Vagina (tissue), 2 donors: ENCODE data around the gene SERPINB12. TPM values are rescaled to one million over a fixed set of nuclear protein-coding genes. Genes with fewer than 3 reads are reported as not detected.

Experiments
- DNase-seq, 2 donors: peaks; one replicate each; pipeline ENCODE4 v3.0.0-alpha.2; 2017; ENCODE audit errors: extremely low spot score in 2 of 2
- H3K27ac ChIP-seq: fragments of 200-600 bp; sonication (generic); one replicate; pipeline ENCODE4 v1.5.1; 2019
- H3K27me3 ChIP-seq: fragments of 200-600 bp; sonication (generic); one replicate; pipeline ENCODE4 v1.5.1; 2019
- H3K36me3 ChIP-seq, 2 donors: fragments of 200-600 bp; sonication (generic); one replicate each; pipeline ENCODE4 v1.5.1; 2017 to 2019
- H3K4me1 ChIP-seq: fragments of 200-600 bp; sonication (generic); one replicate; pipeline ENCODE4 v1.5.1; 2019
- H3K4me3 ChIP-seq, 2 donors: fragments of 200-600 bp; sonication (generic); 1 replicate in 1 of 2; 2 replicates in 1 of 2; pipeline ENCODE4 v1.5.1; 2016 to 2019
- H3K9me3 ChIP-seq: fragments of 200-600 bp; sonication (generic); one replicate; pipeline ENCODE4 v1.5.1; 2019
- POLR2A ChIP-seq, 2 donors: fragments of 450-650 bp; IDR thresholded peaks; one replicate each; pipeline ENCODE4 v1.6.1; 2017; ENCODE audit warnings: antibody characterized with exemption in 2 of 2, mild to moderate bottlenecking in 2 of 2, moderate library complexity in 2 of 2
- POLR2AphosphoS5 ChIP-seq, 2 donors: sonication (generic); formaldehyde crosslinking; IDR thresholded peaks; one replicate each; pipeline ENCODE4 v1.9.0; 2017; ENCODE audit warnings: antibody characterized with exemption in 2 of 2, mild to moderate bottlenecking in 2 of 2, low read depth in 1 of 2; ENCODE audit not compliant: insufficient read depth in 1 of 2
- intact Hi-C: fragments of 100-400 bp; cut with DNase I; formaldehyde crosslinking; loops from one replicate; pipeline ENCODE4 v1.15.1; 2023
- total RNA-seq: library from RNA; depleted of rRNA; stranded (reverse); fragments of >200 nt; gene quantifications from one replicate; pipeline ENCODE4 v1.2.3, GENCODE V29; 2016
- TF ChIP-seq, protein P1 (sequence below), 3 experiments: fragments of 450-650 bp in 2 of 3; fragments of 200-600 bp in 1 of 3; sonication (generic) in 1 of 3; IDR thresholded peaks; one replicate each; pipeline ENCODE4 v1.5.1; 2017 to 2019; ENCODE audit warnings: antibody characterized with exemption in 3 of 3, mild to moderate bottlenecking in 2 of 3, moderate library complexity in 2 of 3

SERPINB12 gene
- total RNA-seq, 1 donor from 2014 or later: 20.1 TPM

- Histone ChIP-seq H3K9me3 (no peaks in the 10 kb centered on the region), H3K27me3 (no peaks in the 10 kb centered on the region), H3K4me3 (no peak overlapping the region), H3K27ac (no peak overlapping the region), H3K36me3 (no peaks in the 10 kb centered on the region), H3K4me1 (no peaks in the 10 kb centered on the region)
- intact Hi-C loops: loop anchor here (10.0 kb wide), 1 partner anchor 326 kb away; no protein-coding TSS in a partner anchor
- TF ChIP-seq POLR2AphosphoS5 (IDR thresholded peaks at IDR 0.05; ENCODE audit: insufficient read depth in 1 of 2, low read depth in 1 of 2): no peak
- TF ChIP-seq, protein P1, sequence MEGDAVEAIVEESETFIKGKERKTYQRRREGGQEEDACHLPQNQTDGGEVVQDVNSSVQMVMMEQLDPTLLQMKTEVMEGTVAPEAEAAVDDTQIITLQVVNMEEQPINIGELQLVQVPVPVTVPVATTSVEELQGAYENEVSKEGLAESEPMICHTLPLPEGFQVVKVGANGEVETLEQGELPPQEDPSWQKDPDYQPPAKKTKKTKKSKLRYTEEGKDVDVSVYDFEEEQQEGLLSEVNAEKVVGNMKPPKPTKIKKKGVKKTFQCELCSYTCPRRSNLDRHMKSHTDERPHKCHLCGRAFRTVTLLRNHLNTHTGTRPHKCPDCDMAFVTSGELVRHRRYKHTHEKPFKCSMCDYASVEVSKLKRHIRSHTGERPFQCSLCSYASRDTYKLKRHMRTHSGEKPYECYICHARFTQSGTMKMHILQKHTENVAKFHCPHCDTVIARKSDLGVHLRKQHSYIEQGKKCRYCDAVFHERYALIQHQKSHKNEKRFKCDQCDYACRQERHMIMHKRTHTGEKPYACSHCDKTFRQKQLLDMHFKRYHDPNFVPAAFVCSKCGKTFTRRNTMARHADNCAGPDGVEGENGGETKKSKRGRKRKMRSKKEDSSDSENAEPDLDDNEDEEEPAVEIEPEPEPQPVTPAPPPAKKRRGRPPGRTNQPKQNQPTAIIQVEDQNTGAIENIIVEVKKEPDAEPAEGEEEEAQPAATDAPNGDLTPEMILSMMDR (IDR thresholded peaks at IDR 0.05): peak; percentile 49 to 86 (median 79)
- DNase-seq: no peak
Observed at GRCh38 chr18:63518178-63519012, 23.8 kb upstream of the SERPINB12 start.

DNA sequence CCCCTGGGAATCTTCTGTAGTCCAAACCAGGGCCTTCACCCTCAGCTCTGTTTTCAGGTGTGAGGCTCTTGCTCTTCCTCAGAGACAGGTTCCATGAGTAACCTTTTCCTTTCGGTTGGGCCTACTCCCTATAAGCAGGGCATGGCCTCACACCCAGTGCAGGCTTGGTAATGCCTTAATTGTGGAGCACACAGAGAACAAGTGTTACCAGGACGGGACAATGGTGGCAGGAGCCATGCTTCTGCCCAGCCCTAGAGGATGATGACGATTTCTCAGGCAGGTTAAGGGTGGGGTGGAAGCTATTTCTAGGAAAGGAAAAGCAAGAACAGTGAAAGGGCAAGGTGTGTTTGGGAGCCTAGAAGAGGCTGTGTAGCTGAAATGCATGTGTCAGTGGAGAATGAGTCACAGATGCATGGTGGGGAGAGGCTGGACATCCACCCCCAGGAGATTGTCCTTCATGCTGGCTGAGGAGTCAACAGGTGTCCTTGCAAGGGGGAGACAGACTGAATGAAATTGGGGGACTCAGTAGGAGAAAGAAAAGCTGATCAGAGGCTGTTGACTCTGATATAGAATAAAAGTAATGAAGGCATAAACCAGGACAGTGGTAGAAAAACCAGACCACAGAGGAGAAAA, 22.0 kb upstream of the SERPINB12 start:
- intact Hi-C loops: no loop called here
- H3K27ac ChIP-seq: no peak overlapping the region
- H3K4me1 ChIP-seq: no peaks in the 10 kb centered on the region
- H3K36me3 ChIP-seq: no peaks in the 10 kb centered on the region
- H3K9me3 ChIP-seq: no peaks in the 10 kb centered on the region
- no peak for DNase-seq
- no peak overlapping the region for H3K4me3 ChIP-seq
- no peaks in the 10 kb centered on the region for H3K27me3 ChIP-seq
- TF ChIP-seq POLR2A (IDR thresholded peaks at IDR 0.05) (no peak), POLR2AphosphoS5 (IDR thresholded peaks at IDR 0.05; ENCODE audit: insufficient read depth in 1 of 2, low read depth in 1 of 2) (no peak)
- TF ChIP-seq, protein P1 (IDR thresholded peaks at IDR 0.05): no peak

DNA sequence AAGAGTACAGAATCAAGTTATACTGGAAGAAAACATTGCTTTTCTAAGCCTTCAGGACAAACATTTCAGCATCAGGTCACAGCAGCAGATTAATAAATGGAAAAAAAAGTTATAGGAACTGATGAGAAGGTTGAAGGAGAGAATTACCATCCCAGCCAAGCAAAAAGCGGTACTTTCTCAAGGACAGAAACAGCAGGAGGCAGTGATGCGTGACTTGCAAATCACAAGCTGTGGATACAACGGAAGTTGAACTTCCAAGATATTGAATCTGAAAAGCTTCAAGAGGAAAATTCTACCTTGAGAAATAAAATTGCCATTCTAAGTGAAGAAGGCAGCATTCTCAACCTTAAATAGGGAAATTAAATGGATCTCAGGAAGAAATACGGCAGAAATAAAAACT, 18.5 kb upstream of the SERPINB12 start:
- DNase-seq: no peak
- Histone ChIP-seq H3K9me3 (no peaks in the 10 kb centered on the region), H3K36me3 (no peaks in the 10 kb centered on the region), H3K4me1 (no peaks in the 10 kb centered on the region), H3K27me3 (no peaks in the 10 kb centered on the region), H3K4me3 (no peak overlapping the region), H3K27ac (no peak overlapping the region)
- intact Hi-C loops: no loop called here
- TF ChIP-seq POLR2AphosphoS5 (IDR thresholded peaks at IDR 0.05; ENCODE audit: insufficient read depth in 1 of 2, low read depth in 1 of 2): no peak
- TF ChIP-seq POLR2A (IDR thresholded peaks at IDR 0.05): no peak
- TF ChIP-seq, protein P1 (IDR thresholded peaks at IDR 0.05): no peak

DNA sequence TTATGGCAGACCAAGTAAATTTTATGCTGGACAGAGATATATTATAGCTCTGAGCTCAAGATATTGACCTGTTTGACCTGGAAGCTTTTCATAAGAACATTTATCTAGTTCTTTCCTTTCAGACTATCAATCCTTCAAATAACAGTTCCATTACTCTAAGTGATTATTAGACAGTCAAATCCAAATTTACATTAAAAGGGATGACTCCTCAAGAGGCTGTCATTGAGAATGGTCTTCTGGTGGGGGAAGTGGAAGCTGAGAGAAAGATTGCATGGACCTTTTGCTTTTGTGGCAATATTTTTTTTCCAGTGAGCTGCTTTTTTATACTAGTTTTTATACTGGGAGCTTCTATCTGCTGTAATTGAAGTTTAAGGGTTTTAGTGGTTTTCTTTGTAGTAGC, 14.9 kb upstream of the SERPINB12 start:
- Histone ChIP-seq H3K36me3 (no peaks in the 10 kb centered on the region), H3K4me1 (no peaks in the 10 kb centered on the region), H3K27me3 (no peaks in the 10 kb centered on the region), H3K27ac (no peak overlapping the region), H3K9me3 (no peaks in the 10 kb centered on the region), H3K4me3 (no peak overlapping the region)
- TF ChIP-seq POLR2AphosphoS5 (IDR thresholded peaks at IDR 0.05; ENCODE audit: insufficient read depth in 1 of 2, low read depth in 1 of 2) (no peak), POLR2A (IDR thresholded peaks at IDR 0.05) (no peak)
- TF ChIP-seq, protein P1 (IDR thresholded peaks at IDR 0.05): no peak
- DNase-seq: no peak
- intact Hi-C loops: no loop called here
